Transverse colon (tissue), 4 donors: ENCODE measurements around the gene CRADD. TPM values are rescaled to one million over a fixed set of nuclear protein-coding genes. Genes with fewer than 3 reads are reported as not detected.

Source experiments
- DNase-seq: peaks from one replicate; pipeline ENCODE4 v3.0.0-alpha.2; 2019
- H3K27ac ChIP-seq, 4 donors: fragments of 200-600 bp; sonication (generic); 2 replicates each; pipeline ENCODE4 v1.5.1; 2016 to 2018; ENCODE audit warnings: inconsistent platforms in 4 of 4
- H3K27me3 ChIP-seq: fragments of 200-600 bp; sonication (generic); 2 replicates; pipeline ENCODE4 v1.5.1; 2017; ENCODE audit warnings: inconsistent platforms
- H3K36me3 ChIP-seq, 4 donors: fragments of 200-600 bp; sonication (generic); 2 replicates each; pipeline ENCODE4 v1.5.1; 2017 to 2019; ENCODE audit warnings: inconsistent platforms in 4 of 4
- H3K4me1 ChIP-seq, 4 donors: fragments of 200-600 bp; sonication (generic); 2 replicates each; pipeline ENCODE4 v1.5.1; 2017 to 2020; ENCODE audit warnings: inconsistent platforms in 4 of 4
- H3K4me3 ChIP-seq, 4 donors: fragments of 200-600 bp; sonication (generic); 1 replicate in 1 of 4; 2 replicates in 3 of 4; pipeline versions ENCODE4 v1.5.1 to v1.6.1; 2017 to 2019; ENCODE audit warnings: inconsistent platforms in 4 of 4
- H3K9me3 ChIP-seq, 2 donors: fragments of 200-600 bp; sonication (generic); 2 replicates each; pipeline ENCODE4 v1.5.1; 2017 to 2019; ENCODE audit warnings: inconsistent platforms in 2 of 2
- EP300 ChIP-seq: sonication (generic); formaldehyde crosslinking; IDR thresholded peaks from one replicate; pipeline ENCODE4 v1.6.1; 2017; ENCODE audit warnings: antibody characterized with exemption, low read depth
- POLR2A ChIP-seq: fragments of 450-650 bp; IDR thresholded peaks from one replicate; pipeline ENCODE4 v1.6.1; 2016; ENCODE audit warnings: antibody characterized with exemption, mild to moderate bottlenecking, moderate library complexity
- POLR2AphosphoS5 ChIP-seq, 3 donors: sonication (generic); formaldehyde crosslinking; IDR thresholded peaks; one replicate each; pipeline ENCODE4 v1.6.1; 2016; ENCODE audit warnings: antibody characterized with exemption in 3 of 3
- WGBS, 2 donors: methylation state at CpG; one replicate each; pipeline ENCODE4 v1.1.5; 2018; ENCODE audit warnings: low coverage in 1 of 2; 5-methylcytosine and 5-hydroxymethylcytosine counted together
- in situ Hi-C, 4 donors: fragments of 200-750 bp; cut with MboI; loops; one replicate each; pipeline versions ENCODE4 v1.15.0 to v1.15.1; 2017; ENCODE audit warnings: low sequenced_read_pairs in 3 of 4, low pct_ligation_motif_present in 1 of 4, low pct_unique_long_range_greater_than_20kb in 1 of 4
- intact Hi-C: fragments of 100-400 bp; cut with DNase I; formaldehyde crosslinking; loops from one replicate; pipeline ENCODE4 v1.15.1; 2023; ENCODE audit warnings: low total_unique reads
- total RNA-seq, 4 donors: library from RNA; depleted of rRNA; stranded (reverse); fragments of >200 nt; gene quantifications; one replicate each; pipeline ENCODE4 v1.1.0, GENCODE V29; 2016
- TF ChIP-seq, protein P1 (sequence below), 5 experiments: fragments of 200-600 bp in 3 of 5; fragments of 450-650 bp in 2 of 5; sonication (generic) in 3 of 5; IDR thresholded peaks; 1 replicate in 2 of 5; 2 replicates in 3 of 5; pipeline ENCODE4 v1.5.1; 2016 to 2017; ENCODE audit warnings: antibody characterized with exemption in 5 of 5, inconsistent platforms in 3 of 5, mild to moderate bottlenecking in 2 of 5, moderate library complexity in 1 of 5

The CRADD gene
- total RNA-seq, 4 donors from 2014 or later: 45.6 to 59.3 (median 56.3) TPM

DNA sequence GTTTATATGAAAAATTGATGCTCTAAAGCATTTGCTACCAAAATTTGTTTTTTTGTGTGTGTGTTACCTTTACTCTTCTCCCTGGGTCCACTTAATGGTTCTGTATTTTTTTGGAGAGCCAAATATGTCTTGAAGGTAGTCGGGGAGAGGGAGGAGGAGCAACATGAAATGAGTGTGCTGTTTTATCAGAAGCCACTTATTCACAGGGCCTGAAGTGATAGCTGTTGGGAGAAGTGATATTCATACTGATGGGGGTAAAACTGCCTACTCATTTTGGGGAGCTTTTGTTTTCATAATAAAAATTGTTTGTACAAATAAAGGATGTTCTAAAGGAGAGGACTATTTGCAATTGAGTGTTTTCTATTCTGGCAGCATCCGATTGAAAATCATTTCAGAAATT, 29.2 kb downstream of the CRADD start:
- H3K9me3 ChIP-seq: peaks cover 9 to 10% of the 10 kb centered on the region in 2 donors
- H3K4me1 ChIP-seq: peaks cover 0 to 8% (median 5%) of the 10 kb centered on the region in 4 donors
- 66 to 72% methylated on average over 2 of the region's 2 CpGs for WGBS, 2 donors
- no peak for TF ChIP-seq POLR2AphosphoS5 (IDR thresholded peaks at IDR 0.05)
- no peak for TF ChIP-seq POLR2A
- no peak for TF ChIP-seq EP300
- TF ChIP-seq, protein P1, sequence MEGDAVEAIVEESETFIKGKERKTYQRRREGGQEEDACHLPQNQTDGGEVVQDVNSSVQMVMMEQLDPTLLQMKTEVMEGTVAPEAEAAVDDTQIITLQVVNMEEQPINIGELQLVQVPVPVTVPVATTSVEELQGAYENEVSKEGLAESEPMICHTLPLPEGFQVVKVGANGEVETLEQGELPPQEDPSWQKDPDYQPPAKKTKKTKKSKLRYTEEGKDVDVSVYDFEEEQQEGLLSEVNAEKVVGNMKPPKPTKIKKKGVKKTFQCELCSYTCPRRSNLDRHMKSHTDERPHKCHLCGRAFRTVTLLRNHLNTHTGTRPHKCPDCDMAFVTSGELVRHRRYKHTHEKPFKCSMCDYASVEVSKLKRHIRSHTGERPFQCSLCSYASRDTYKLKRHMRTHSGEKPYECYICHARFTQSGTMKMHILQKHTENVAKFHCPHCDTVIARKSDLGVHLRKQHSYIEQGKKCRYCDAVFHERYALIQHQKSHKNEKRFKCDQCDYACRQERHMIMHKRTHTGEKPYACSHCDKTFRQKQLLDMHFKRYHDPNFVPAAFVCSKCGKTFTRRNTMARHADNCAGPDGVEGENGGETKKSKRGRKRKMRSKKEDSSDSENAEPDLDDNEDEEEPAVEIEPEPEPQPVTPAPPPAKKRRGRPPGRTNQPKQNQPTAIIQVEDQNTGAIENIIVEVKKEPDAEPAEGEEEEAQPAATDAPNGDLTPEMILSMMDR (IDR thresholded peaks at IDR 0.05): no peak
- no peak overlapping the region for H3K4me3 ChIP-seq
- H3K27me3 ChIP-seq: no peaks in the 10 kb centered on the region
- no peak overlapping the region for H3K27ac ChIP-seq
- DNase-seq: no peak
- in situ Hi-C loops (no loop called here), intact Hi-C loops (no loop called here)
- H3K36me3 ChIP-seq: no peaks in the 10 kb centered on the region

- in situ Hi-C loops (no loop called here), intact Hi-C loops (no loop called here)
- DNase-seq: no peak
- Histone ChIP-seq H3K9me3 (peaks cover 9 to 10% of the 10 kb centered on the region in 2 donors), H3K27me3 (no peaks in the 10 kb centered on the region), H3K27ac (peak overlapping the region in 1 of 4 donors; percentile 28), H3K36me3 (no peaks in the 10 kb centered on the region), H3K4me1 (peaks cover 3 to 12% (median 9%) of the 10 kb centered on the region in 4 donors), H3K4me3 (no peak overlapping the region)
- 83 to 88% methylated on average over 2 of the region's 2 CpGs for WGBS, 2 donors
- TF ChIP-seq POLR2AphosphoS5 (IDR thresholded peaks at IDR 0.05) (no peak), POLR2A (no peak), EP300 (no peak)
- TF ChIP-seq, protein P1 (IDR thresholded peaks at IDR 0.05): no peak
These were observed 29.6 kb downstream of the CRADD start for GRCh38 chr12:93706824-93707223.

GRCh38 chr12:93707836-93708235, 30.7 kb downstream of the CRADD start:
- H3K36me3 ChIP-seq: no peaks in the 10 kb centered on the region
- no peak overlapping the region for H3K27ac ChIP-seq
- peaks cover 11 to 22% (median 14%) of the 10 kb centered on the region in 4 donors for H3K4me1 ChIP-seq
- no peaks in the 10 kb centered on the region for H3K27me3 ChIP-seq
- intact Hi-C loops (no loop called here), in situ Hi-C loops (no loop called here)
- H3K4me3 ChIP-seq: no peak overlapping the region
- no peak for DNase-seq
- no peak for TF ChIP-seq POLR2AphosphoS5 (IDR thresholded peaks at IDR 0.05)
- TF ChIP-seq EP300: no peak
- no peak for TF ChIP-seq POLR2A
- TF ChIP-seq, protein P1 (IDR thresholded peaks at IDR 0.05): no peak
- H3K9me3 ChIP-seq: peaks cover 9 to 10% of the 10 kb centered on the region in 2 donors
- 86 to 87% methylated on average over 1 of the region's 1 CpG for WGBS, 2 donors

GRCh38 chr12:93708952-93709351, 31.8 kb downstream of the CRADD start:
- intact Hi-C loops (no loop called here), in situ Hi-C loops (no loop called here)
- H3K27ac ChIP-seq: no peak overlapping the region
- no peak for DNase-seq
- H3K4me3 ChIP-seq: no peak overlapping the region
- no peaks in the 10 kb centered on the region for H3K36me3 ChIP-seq
- 90% methylated on average over 2 of the region's 2 CpGs; no CpG with 5 or more reads in 1 of the 2 donors for WGBS, 2 donors
- H3K4me1 ChIP-seq: peaks cover 9 to 28% (median 16%) of the 10 kb centered on the region in 4 donors
- H3K9me3 ChIP-seq: peaks cover 9 to 10% of the 10 kb centered on the region in 2 donors
- H3K27me3 ChIP-seq: no peaks in the 10 kb centered on the region
- TF ChIP-seq POLR2AphosphoS5 (IDR thresholded peaks at IDR 0.05) (no peak), EP300 (no peak), POLR2A (no peak)
- TF ChIP-seq, protein P1 (IDR thresholded peaks at IDR 0.05): no peak
